PC-3 (cell line): Measurements from ENCODE around the gene VWDE. TPM values are rescaled to one million over a fixed set of nuclear protein-coding genes. Genes with fewer than 3 reads are reported as not detected.

ENCODE experiments used
- ATAC-seq: fragments of 200-7000 bp; cut with Tn5 transposase; 2 replicates; pipeline ENCODE4 v1.9.1; 2020; ENCODE audit warnings: mild to moderate bottlenecking, moderate library complexity
- BruUV-seq: library from RNA; stranded (reverse); fragments of 400-500 nt; replicated peaks from 2 replicates; lab custom pipeline; 2021; lab: Mats Ljungman, UMichigan
- CTCF ChIA-PET: fragments of 300-600 bp; sonication (Branson Sonifier 250); formaldehyde crosslinking; loops from one replicate; lab custom pipeline; 2022; ENCODE audit warnings: antibody characterized with exemption; lab: Charles Lee
- POLR2A ChIA-PET: fragments of 300-600 bp; sonication (Branson Sonifier 250); formaldehyde crosslinking; loops from one replicate; lab custom pipeline; 2022; ENCODE audit warnings: antibody characterized with exemption; ENCODE audit not compliant: unreplicated experiment; lab: Charles Lee
- DNase-seq: peaks from one replicate; pipeline ENCODE4 v3.0.0-alpha.2; 2015
- H2AFZ ChIP-seq: fragments of 300-600 bp; sonication (generic); 2 replicates; pipeline ENCODE4 v1.6.0; 2016; ENCODE audit warnings: antibody characterized with exemption, low read length
- H3F3A ChIP-seq: fragments of 300-600 bp; sonication (generic); one replicate; pipeline ENCODE4 v1.6.0; 2017; ENCODE audit warnings: antibody characterized with exemption, low read length, control low read depth, mild to moderate bottlenecking; ENCODE audit not compliant: unreplicated experiment
- H3K27ac ChIP-seq: fragments of 300-600 bp; sonication (generic); 2 replicates; pipeline ENCODE4 v1.5.1; 2016; ENCODE audit warnings: mild to moderate bottlenecking, low read length
- H3K27me3 ChIP-seq: fragments of 300-600 bp; sonication (generic); 2 replicates; pipeline ENCODE4 v1.6.1; 2016; ENCODE audit warnings: low read length, mixed read lengths
- H3K36me3 ChIP-seq: fragments of 300-600 bp; sonication (generic); 2 replicates; pipeline ENCODE4 v1.6.1; 2016; ENCODE audit warnings: low read depth, mixed run types, low read length, mixed read lengths
- H3K4me1 ChIP-seq: fragments of 300-600 bp; sonication (generic); 2 replicates; pipeline ENCODE4 v1.5.1; 2016; ENCODE audit warnings: low read length; ENCODE audit not compliant: insufficient read depth
- H3K4me2 ChIP-seq: fragments of 300-600 bp; sonication (generic); 2 replicates; pipeline ENCODE4 v1.6.0; 2016; ENCODE audit warnings: low read length
- H3K4me3 ChIP-seq: fragments of 300-600 bp; sonication (generic); 2 replicates; pipeline ENCODE4 v1.5.1; 2016; ENCODE audit warnings: mild to moderate bottlenecking, low read length, mixed read lengths
- H3K79me2 ChIP-seq: fragments of 300-600 bp; sonication (generic); 2 replicates; pipeline ENCODE4 v1.6.1; 2017; ENCODE audit warnings: low read length, mixed read lengths
- H3K9ac ChIP-seq: fragments of 300-600 bp; sonication (generic); 2 replicates; pipeline ENCODE4 v1.6.0; 2016; ENCODE audit warnings: mild to moderate bottlenecking, low read length
- H3K9me2 ChIP-seq: fragments of 300-600 bp; sonication (generic); replicated peaks from 2 replicates; pipeline ENCODE4 v1.6.1; 2016; ENCODE audit warnings: mixed run types, low read length, mixed read lengths
- H3K9me3 ChIP-seq: fragments of 300-600 bp; sonication (generic); 2 replicates; pipeline ENCODE4 v1.6.1; 2016; ENCODE audit warnings: low read length, mixed read lengths
- H4K20me1 ChIP-seq: fragments of 300-600 bp; sonication (generic); 2 replicates; pipeline ENCODE4 v1.6.1; 2016; ENCODE audit warnings: low read length, mixed read lengths
- CTCF ChIP-seq: fragments of 300-600 bp; sonication (generic); conservative IDR thresholded peaks from 2 replicates; pipeline ENCODE4 v1.5.1; 2017; ENCODE audit warnings: antibody characterized with exemption, low read depth, mild to moderate bottlenecking, low read length
- EZH2 ChIP-seq: fragments of 300-600 bp; sonication (generic); IDR thresholded peaks from one replicate; pipeline ENCODE4 v1.6.1; 2017; ENCODE audit warnings: antibody characterized with exemption, mild to moderate bottlenecking, low read length; ENCODE audit not compliant: unreplicated experiment
- EZH2phosphoT487 ChIP-seq: fragments of 300-600 bp; sonication (generic); IDR thresholded peaks from 2 replicates; pipeline ENCODE4 v1.6.1; 2018; ENCODE audit warnings: mild to moderate bottlenecking, antibody characterized with exemption, low read length, borderline replicate concordance
- intact Hi-C: fragments of 100-400 bp; cut with micrococcal nuclease; formaldehyde crosslinking; loops from 2 replicates; pipeline ENCODE4 v1.9.0; 2023
- total RNA-seq: library from RNA; depleted of rRNA; stranded (reverse); fragments of >200 nt; gene quantifications from 2 replicates; pipeline ENCODE4 v1.2.3, GENCODE V29; 2014

Gene VWDE
- total RNA-seq, 1 experiment from 2014 or later: 7.7 TPM

GRCh38 chr7:12315049-12315448, 88.6 kb downstream of the VWDE start:
- ChIA-PET POLR2A (no interaction called here), CTCF (interaction anchor here (0.6 kb wide), 1 partner anchor 54 kb away, joined by 3 read pairs; no protein-coding TSS in a partner anchor)
- H3K36me3 ChIP-seq: no peaks in the 10 kb centered on the region
- no peaks in the 10 kb centered on the region for H3K27me3 ChIP-seq
- no peak overlapping the region for H3K9ac ChIP-seq
- H3K4me2 ChIP-seq: no peak overlapping the region
- BruUV-seq: no TSS peak
- ATAC-seq (no peak), DNase-seq (no peak)
- H3K79me2 ChIP-seq: no peaks in the 10 kb centered on the region
- H3K9me2 ChIP-seq: no peaks in the 10 kb centered on the region
- H3K27ac ChIP-seq: no peak overlapping the region
- intact Hi-C loops: no loop called here
- no peaks in the 10 kb centered on the region for H3F3A ChIP-seq
- no peak overlapping the region for H2AFZ ChIP-seq
- no peak overlapping the region for H3K4me3 ChIP-seq
- no peak for TF ChIP-seq EZH2phosphoT487
- no peak for TF ChIP-seq CTCF
- no peak for TF ChIP-seq EZH2
- H3K4me1 ChIP-seq: no peaks in the 10 kb centered on the region
- H3K9me3 ChIP-seq: no peaks in the 10 kb centered on the region
- no peaks in the 10 kb centered on the region for H4K20me1 ChIP-seq

GRCh38 chr7:12314199-12314598, 89.5 kb downstream of the VWDE start:
- POLR2A ChIA-PET: no interaction called here
- no peak overlapping the region for H3K27ac ChIP-seq
- no peaks in the 10 kb centered on the region for H3F3A ChIP-seq
- H3K27me3 ChIP-seq: no peaks in the 10 kb centered on the region
- H3K4me2 ChIP-seq: no peak overlapping the region
- no peaks in the 10 kb centered on the region for H4K20me1 ChIP-seq
- no peaks in the 10 kb centered on the region for H3K36me3 ChIP-seq
- no peaks in the 10 kb centered on the region for H3K9me3 ChIP-seq
- H3K9me2 ChIP-seq: no peaks in the 10 kb centered on the region
- H3K79me2 ChIP-seq: no peaks in the 10 kb centered on the region
- BruUV-seq: no TSS peak
- intact Hi-C loops: no loop called here
- H3K4me1 ChIP-seq: no peaks in the 10 kb centered on the region
- DNase-seq (no peak), ATAC-seq (no peak)
- no peak overlapping the region for H3K4me3 ChIP-seq
- no peak for TF ChIP-seq EZH2phosphoT487
- TF ChIP-seq EZH2: no peak
- no peak for TF ChIP-seq CTCF
- no peak overlapping the region for H2AFZ ChIP-seq
- CTCF ChIA-PET: no interaction called here
- H3K9ac ChIP-seq: no peak overlapping the region

GRCh38 chr7:12305502-12305901, 98.2 kb downstream of the VWDE start:
- no peaks in the 10 kb centered on the region for H3K27me3 ChIP-seq
- ChIA-PET CTCF (no interaction called here), POLR2A (no interaction called here)
- H4K20me1 ChIP-seq: no peaks in the 10 kb centered on the region
- H3K9me2 ChIP-seq: no peaks in the 10 kb centered on the region
- ATAC-seq: no peak
- no peak overlapping the region for H3K4me3 ChIP-seq
- DNase-seq: no peak
- H3K4me1 ChIP-seq: peaks cover 23% of the 10 kb centered on the region
- H2AFZ ChIP-seq: no peak overlapping the region
- BruUV-seq: no TSS peak
- H3K9me3 ChIP-seq: no peaks in the 10 kb centered on the region
- intact Hi-C loops: no loop called here
- H3K4me2 ChIP-seq: no peak overlapping the region
- TF ChIP-seq EZH2: no peak
- no peak for TF ChIP-seq EZH2phosphoT487
- no peak for TF ChIP-seq CTCF
- H3K27ac ChIP-seq: no peak overlapping the region
- H3F3A ChIP-seq: no peaks in the 10 kb centered on the region
- H3K79me2 ChIP-seq: no peaks in the 10 kb centered on the region
- H3K36me3 ChIP-seq: no peaks in the 10 kb centered on the region
- no peak overlapping the region for H3K9ac ChIP-seq
